Parathyroid adenoma (tissue), 2 donors: Measurements from ENCODE around the gene DUSP12.

Experiments
- H2AFZ ChIP-seq: fragments of 300-600 bp; sonication (generic); one replicate; pipeline ENCODE4 v1.7.0; 2017; ENCODE audit warnings: antibody characterized with exemption, mild to moderate bottlenecking
- H3K27ac ChIP-seq: fragments of 300-600 bp; sonication (generic); one replicate; pipeline ENCODE4 v1.7.0; 2017
- H3K27me3 ChIP-seq: fragments of 300-600 bp; sonication (generic); one replicate; pipeline ENCODE4 v1.7.0; 2017; ENCODE audit warnings: low read length; ENCODE audit not compliant: control insufficient read depth, insufficient read depth
- H3K36me3 ChIP-seq: fragments of 300-600 bp; sonication (generic); one replicate; pipeline ENCODE4 v1.7.0; 2017; ENCODE audit warnings: low read length; ENCODE audit not compliant: control insufficient read depth, insufficient read depth
- H3K4me1 ChIP-seq: fragments of 300-600 bp; sonication (generic); one replicate; pipeline ENCODE4 v1.7.0; 2017; ENCODE audit warnings: control low read depth
- H3K4me2 ChIP-seq: fragments of 300-600 bp; sonication (generic); one replicate; pipeline ENCODE4 v1.7.0; 2017; ENCODE audit warnings: low read length
- H3K4me3 ChIP-seq: fragments of 300-600 bp; sonication (generic); one replicate; pipeline ENCODE4 v1.7.0; 2017; ENCODE audit warnings: low read depth, low read length
- H3K79me2 ChIP-seq: fragments of 300-600 bp; sonication (generic); one replicate; pipeline ENCODE4 v1.7.0; 2017; ENCODE audit warnings: control low read depth
- H3K9ac ChIP-seq: fragments of 300-600 bp; sonication (generic); one replicate; pipeline ENCODE4 v1.7.0; 2017; ENCODE audit warnings: mild to moderate bottlenecking
- H3K9me3 ChIP-seq: fragments of 300-600 bp; sonication (generic); one replicate; pipeline ENCODE4 v1.7.0; 2017; ENCODE audit warnings: low read length; ENCODE audit not compliant: control insufficient read depth
- TF ChIP-seq, protein P1 (sequence below): fragments of 300-600 bp; sonication (generic); IDR thresholded peaks from one replicate; pipeline ENCODE4 v1.7.0; 2017; ENCODE audit warnings: antibody characterized with exemption, mild to moderate bottlenecking
- donor health status: primary hyperparathyroidism.

DUSP12 gene

DNA sequence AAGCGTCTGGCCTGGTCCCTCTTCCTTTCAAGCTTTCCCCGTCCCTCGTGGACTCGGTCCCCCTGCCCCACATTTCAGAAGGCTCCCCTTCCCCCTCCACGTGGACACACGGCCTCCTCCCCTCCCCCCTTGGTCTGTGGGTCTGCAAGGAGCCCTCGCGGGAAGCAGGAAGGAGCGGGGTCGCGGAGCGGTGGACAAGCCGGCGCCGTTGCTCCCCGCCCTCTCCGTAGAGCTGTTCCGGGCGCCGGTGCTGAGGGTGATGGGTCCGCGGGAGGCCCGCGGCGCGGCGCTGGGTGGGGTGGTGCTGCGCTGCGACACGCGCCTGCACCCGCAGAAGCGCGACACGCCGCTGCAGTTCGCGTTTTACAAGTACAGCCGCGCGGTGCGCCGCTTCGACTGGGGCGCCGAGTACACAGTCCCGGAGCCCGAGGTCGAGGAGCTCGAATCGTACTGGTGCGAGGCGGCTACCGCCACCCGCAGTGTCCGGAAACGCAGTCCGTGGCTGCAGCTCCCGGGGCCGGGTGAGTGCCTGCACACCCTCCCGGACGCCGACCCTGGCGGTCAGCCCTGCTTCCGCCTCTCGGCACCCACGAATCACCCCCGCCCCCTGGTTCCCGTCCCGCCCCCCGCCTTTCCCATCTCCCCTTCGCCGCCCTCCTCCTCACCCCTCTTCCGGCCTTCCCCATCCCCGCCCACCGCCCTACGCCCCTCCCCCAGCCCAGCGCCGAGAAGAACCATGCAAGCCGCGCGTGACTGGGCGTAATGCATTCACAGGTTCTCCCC, 22.9 kb upstream of the DUSP12 start:
- TF ChIP-seq, protein P1, sequence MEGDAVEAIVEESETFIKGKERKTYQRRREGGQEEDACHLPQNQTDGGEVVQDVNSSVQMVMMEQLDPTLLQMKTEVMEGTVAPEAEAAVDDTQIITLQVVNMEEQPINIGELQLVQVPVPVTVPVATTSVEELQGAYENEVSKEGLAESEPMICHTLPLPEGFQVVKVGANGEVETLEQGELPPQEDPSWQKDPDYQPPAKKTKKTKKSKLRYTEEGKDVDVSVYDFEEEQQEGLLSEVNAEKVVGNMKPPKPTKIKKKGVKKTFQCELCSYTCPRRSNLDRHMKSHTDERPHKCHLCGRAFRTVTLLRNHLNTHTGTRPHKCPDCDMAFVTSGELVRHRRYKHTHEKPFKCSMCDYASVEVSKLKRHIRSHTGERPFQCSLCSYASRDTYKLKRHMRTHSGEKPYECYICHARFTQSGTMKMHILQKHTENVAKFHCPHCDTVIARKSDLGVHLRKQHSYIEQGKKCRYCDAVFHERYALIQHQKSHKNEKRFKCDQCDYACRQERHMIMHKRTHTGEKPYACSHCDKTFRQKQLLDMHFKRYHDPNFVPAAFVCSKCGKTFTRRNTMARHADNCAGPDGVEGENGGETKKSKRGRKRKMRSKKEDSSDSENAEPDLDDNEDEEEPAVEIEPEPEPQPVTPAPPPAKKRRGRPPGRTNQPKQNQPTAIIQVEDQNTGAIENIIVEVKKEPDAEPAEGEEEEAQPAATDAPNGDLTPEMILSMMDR: no peak

DNA sequence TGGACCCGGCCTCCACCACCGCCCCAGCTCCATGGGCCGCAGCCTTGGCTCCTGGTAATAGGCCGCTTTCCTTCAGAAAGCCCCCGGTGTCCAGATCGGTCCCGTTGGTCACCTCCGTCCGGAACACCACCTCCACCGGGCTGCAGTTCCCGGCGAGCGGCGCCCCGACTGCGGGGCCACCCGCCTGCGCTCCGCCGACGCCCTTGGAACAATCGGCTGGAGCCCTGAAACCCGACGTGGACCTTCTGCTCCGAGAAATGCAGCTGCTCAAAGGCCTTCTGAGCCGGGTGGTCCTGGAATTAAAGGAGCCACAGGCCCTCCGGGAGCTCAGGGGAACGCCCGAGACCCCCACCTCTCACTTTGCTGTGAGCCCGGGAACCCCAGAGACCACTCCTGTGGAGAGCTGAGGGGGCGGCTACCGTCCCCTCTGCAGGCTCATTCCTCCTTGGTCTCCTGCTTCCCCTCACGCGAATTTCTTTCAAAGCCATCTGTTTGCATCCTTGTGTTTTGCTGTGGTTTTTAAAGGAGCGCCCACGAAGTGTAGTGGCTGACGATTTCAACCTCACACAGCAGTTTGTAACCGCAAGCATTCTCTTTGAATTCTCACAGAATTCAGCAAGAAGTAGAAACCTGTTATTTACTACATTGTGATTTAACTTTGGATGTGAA, 22.2 kb upstream of the DUSP12 start:
- no peak overlapping the region for H3K9ac ChIP-seq
- peak overlapping the region; percentile 76 for H3K27ac ChIP-seq
- H3K4me2 ChIP-seq: peak overlapping the region; percentile 89
- TF ChIP-seq, protein P1: no peak
- no peaks in the 10 kb centered on the region for H3K9me3 ChIP-seq
- peak overlapping the region; percentile 76 for H3K4me3 ChIP-seq
- no peaks in the 10 kb centered on the region for H3K36me3 ChIP-seq
- H2AFZ ChIP-seq: peak overlapping the region; percentile 89
- H3K79me2 ChIP-seq: no peaks in the 10 kb centered on the region
- H3K4me1 ChIP-seq: no peaks in the 10 kb centered on the region
- no peaks in the 10 kb centered on the region for H3K27me3 ChIP-seq

More for the DNA sequence above, 22.9 kb upstream of the DUSP12 start:
- Histone ChIP-seq H3K4me1 (no peaks in the 10 kb centered on the region), H3K27ac (peak overlapping the region; percentile 79), H3K27me3 (no peaks in the 10 kb centered on the region), H3K9ac (no peak overlapping the region), H2AFZ (peak overlapping the region; percentile 89), H3K9me3 (no peaks in the 10 kb centered on the region), H3K36me3 (no peaks in the 10 kb centered on the region), H3K79me2 (no peaks in the 10 kb centered on the region), H3K4me3 (peak overlapping the region; percentile 76), H3K4me2 (peak overlapping the region; percentile 89)

DNA sequence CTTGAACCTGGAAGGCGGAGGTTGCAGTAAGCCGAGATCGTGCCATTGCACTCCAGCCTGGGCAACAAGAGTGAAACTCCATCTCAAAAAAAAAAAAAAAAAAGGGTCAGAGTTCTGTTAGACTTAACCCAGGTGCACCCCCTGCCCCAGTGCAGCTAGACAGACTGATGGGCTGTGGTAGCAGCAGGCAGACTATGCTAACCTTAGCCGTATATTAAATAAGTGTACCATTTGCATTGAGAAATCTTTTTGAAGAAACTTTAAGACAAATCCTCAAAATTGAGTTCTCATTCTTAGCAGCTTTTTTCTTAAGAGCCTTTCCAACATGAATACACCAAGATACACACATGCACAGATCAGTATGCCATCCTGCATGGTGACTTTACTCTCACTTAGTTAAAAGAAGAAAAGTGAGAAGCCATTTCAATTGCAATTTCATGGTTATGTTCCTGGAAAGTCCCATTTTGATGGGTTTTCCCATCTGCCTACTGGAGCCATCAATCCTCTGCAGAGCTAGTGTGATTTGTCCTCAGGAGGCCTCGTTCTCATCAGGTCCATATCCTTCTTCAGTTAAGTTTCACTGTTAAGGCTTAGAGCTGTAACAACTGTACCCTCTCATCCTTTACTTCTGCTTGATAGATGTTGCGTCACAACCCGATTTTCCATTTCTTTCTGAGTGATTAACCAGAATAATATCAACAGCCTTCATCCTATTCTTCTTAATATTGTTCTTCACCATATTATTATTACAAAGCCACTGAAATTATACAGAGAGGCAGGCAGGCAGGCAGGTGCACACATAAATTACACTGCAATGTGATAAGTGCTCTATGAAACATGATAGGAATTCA, 21.0 kb upstream of the DUSP12 start:
- H3K9ac ChIP-seq: no peak overlapping the region
- no peak overlapping the region for H3K4me2 ChIP-seq
- TF ChIP-seq, protein P1: no peak
- H3K27ac ChIP-seq: no peak overlapping the region
- no peaks in the 10 kb centered on the region for H3K27me3 ChIP-seq
- H3K4me3 ChIP-seq: no peak overlapping the region
- no peaks in the 10 kb centered on the region for H3K79me2 ChIP-seq
- H3K9me3 ChIP-seq: no peaks in the 10 kb centered on the region
- H3K36me3 ChIP-seq: no peaks in the 10 kb centered on the region
- no peaks in the 10 kb centered on the region for H3K4me1 ChIP-seq
- no peak overlapping the region for H2AFZ ChIP-seq

DNA sequence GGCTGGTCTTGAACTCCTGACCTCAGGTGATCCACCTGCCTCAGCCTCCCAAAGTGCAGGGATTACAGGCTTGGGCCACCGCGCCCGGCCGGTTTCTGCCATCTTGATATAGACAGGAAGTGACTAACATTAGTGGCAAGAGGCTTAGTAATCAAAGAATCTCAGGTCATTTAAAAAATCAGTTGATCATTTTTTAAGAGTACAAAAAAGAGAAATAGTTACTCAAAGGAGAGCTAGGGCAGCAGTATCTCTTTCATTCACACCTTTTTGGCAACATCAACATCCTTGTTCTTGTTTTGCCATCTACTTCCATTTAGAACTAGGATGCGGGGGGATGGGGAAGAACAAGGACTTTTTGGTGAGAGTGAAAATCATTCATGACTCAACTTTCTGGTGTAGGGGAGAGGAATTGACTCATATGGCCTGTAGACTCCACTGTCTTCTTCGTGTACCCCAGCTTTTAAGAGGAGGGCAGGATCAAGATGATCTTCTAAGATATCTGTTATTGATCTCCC, 19.5 kb upstream of the DUSP12 start:
- TF ChIP-seq, protein P1: no peak
- Histone ChIP-seq H3K27ac (no peak overlapping the region), H3K4me1 (no peaks in the 10 kb centered on the region), H3K4me3 (no peak overlapping the region), H2AFZ (no peak overlapping the region), H3K27me3 (no peaks in the 10 kb centered on the region), H3K9me3 (no peaks in the 10 kb centered on the region), H3K79me2 (no peaks in the 10 kb centered on the region), H3K4me2 (no peak overlapping the region), H3K9ac (no peak overlapping the region), H3K36me3 (no peaks in the 10 kb centered on the region)
